ENCODE measurements around the gene SERPINB3.
"Not testable (repeated sequence)": the region's sequence is repeated elsewhere in the genome, so short reads cannot be mapped to it uniquely, and the experiment has no call there.

Gene SERPINB3

GRCh38 chr18:63661750-63662149 is at the start of gene SERPINB3:
Gene SERPINB3 (minus strand): TSS chr18:63661893. CDS start chr18:63661216, 677 bp downstream.
- not testable (repeated sequence) for DNase-seq (ENCODE audit: low read depth)

GRCh38 chr18:63708650-63709049 is 47.0 kb upstream of the SERPINB3 start:
- DNase-seq (ENCODE audit: low read depth): no peak

DNA sequence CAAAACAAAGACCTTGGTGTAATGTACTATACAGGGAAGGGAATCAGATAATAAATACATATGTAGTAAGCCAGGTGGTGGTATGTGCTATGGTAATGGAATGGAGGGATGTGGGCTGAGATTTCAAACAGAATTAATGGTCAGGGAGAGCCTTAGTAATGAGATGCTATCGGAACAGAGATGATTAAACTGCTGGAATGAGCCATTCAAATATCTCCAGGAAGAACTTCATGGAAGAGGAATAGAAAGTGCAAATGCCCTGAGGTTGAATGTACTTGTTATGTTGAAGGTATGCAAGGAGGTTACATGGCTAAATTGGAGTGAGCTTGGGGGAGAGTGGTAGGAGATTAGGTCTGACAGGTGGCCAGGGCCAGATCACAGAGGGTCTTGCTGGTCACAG is 46.1 kb upstream of the SERPINB3 start:
- DNase-seq (ENCODE audit: low read depth): no peak

DNA sequence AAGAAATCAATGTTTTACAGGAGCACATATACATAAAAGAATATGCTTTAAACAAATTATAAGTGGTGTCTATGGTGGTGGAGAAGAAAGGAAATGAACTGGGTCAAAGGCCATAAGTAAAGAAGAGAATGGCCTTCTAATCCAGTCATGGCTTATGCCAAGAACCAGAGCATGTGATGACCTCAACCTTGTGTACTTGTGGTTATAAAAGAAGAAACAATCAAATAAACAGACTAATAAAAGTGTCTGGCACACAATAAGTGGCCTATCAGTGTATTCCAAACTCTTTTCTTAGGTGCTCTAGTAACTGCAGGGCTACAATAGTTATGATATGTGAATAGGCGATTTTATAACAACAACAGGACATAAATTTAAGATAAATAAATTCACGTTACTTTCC is 43.7 kb upstream of the SERPINB3 start:
- no peak for DNase-seq (ENCODE audit: low read depth)

- DNase-seq (ENCODE audit: low read depth): no peak
Measured at GRCh38 chr18:63702660-63703059, 41.0 kb upstream of the SERPINB3 start, which contains the start of gene SERPINB11. Gene SERPINB11 (plus strand): TSS chr18:63702960. CDS start chr18:63710194, 7,234 bp downstream.

DNA sequence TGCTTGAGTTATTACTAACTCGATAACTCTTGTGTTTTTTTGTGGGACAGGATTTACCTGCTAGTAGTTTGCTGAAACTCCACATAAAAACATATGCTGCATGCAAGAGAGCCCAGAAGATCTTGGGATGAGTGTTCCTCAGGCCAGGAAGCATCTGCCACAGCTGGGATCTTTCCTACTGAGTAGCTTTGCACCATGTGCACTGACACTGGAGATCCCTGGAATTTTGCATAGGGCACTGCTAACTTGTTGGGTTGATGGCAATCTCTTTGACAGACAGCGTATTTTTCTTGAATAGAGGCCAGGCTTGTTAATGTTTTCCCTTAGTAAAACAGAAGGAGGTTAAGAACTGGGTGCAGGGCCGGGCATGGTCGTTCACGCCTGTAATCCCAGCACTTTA is 40.3 kb upstream of the SERPINB3 start:
- no peak for DNase-seq (ENCODE audit: low read depth)

DNA sequence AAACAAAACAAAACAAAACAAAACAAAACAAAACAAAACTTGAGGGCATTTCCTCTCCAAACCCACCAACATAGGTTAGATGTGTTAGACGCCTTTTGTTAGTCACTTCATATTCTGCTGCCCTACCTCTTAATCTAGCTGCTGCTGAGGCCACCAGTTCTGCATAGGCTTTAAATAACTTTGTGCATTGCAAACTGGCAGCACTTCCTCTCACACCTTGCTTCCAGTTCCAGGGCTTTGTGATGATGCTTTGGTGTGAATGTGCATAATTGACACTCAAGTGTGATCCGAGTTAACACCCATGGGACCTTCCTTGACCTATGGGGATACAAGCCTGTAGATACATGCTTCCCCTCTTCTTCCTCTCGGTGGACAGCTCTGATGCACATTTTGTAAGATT is 38.8 kb upstream of the SERPINB3 start:
- no peak for DNase-seq (ENCODE audit: low read depth)

- no peak for DNase-seq (ENCODE audit: low read depth)
Measured at GRCh38 chr18:63697097-63697660, 35.5 kb upstream of the SERPINB3 start.

DNA sequence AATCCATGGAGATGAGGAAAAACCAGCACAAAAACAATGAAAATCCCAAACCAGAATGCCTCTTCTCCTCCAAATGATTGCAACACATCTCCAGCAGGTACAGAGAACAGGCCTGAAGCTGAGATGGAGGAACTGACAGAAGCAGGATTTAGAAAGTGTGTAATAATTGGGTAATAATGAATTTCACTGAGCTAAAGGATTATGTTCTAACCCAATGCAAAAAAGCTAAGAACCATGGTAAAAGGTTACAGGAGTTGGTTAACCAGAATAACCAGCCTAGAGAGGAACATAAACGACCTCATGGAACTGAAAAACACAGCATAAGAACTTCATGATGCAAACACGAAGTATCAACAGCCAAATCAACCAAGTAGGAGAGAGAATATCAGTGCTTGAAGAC is 27.4 kb upstream of the SERPINB3 start:
- no peak for DNase-seq (ENCODE audit: low read depth)

DNA sequence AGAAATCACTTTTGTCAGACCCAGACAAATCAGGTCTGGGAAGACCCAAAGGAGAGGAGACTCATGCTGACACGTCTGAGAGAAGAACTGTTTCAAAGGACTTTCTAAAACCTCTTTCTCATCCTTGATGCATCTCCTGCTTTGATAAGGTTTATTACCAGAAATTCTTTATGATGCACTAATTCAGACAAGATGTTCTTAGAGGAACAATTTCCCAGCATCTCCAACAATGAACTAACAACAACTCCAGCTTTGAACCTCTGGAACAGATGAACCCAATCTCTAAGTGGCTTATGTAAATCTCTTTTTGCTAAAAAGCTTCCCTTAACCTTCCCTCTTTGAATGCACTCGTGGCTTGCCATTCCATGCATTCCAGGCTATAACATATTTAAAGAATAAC is 25.2 kb upstream of the SERPINB3 start:
- DNase-seq (ENCODE audit: low read depth): no peak

DNA sequence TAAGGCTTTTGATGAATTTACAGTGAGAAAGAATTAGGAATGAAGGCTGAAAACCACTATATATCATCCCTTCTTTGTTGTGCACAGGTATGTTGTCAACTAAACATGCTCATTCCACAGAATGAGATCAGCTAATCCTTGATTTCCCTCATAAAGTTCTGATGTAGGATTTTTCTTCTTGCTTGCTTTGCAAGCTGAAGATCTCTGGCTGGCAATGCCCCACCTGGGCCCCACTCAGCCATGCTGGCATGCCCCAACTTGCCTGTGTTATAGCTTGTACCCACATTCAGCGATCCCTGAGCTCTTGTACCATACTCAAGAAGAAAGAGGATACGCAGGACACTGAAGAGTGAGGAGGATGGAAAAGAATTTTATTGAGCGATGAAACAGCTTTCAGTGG is 23.0 kb upstream of the SERPINB3 start:
- DNase-seq (ENCODE audit: low read depth): no peak

GRCh38 chr18:63683890-63684289 is 22.2 kb upstream of the SERPINB3 start:
- no peak for DNase-seq (ENCODE audit: low read depth)

DNA sequence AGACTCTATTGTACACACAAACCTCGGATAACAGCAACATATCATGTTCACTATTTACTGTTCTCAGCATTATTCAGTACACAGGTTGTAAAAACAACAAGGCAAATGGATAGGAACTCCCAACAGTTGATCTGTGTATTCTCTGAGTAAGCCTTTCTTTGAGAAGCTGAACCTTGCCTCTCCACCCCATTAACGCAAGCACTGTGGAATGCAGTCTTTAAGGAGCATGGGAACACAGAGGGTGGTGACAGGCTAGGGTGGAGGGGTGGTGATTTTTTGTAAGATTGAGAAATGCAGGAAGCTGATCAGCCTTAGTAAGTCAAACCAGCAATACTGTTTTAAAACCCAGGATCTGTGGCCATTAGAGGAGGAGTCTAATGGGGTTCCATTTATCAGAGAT is 21.5 kb upstream of the SERPINB3 start:
- peak; percentile 5 for DNase-seq (ENCODE audit: low read depth)

GRCh38 chr18:63681449-63682340 is 20.0 kb upstream of the SERPINB3 start:
- DNase-seq (ENCODE audit: low read depth): no peak

DNA sequence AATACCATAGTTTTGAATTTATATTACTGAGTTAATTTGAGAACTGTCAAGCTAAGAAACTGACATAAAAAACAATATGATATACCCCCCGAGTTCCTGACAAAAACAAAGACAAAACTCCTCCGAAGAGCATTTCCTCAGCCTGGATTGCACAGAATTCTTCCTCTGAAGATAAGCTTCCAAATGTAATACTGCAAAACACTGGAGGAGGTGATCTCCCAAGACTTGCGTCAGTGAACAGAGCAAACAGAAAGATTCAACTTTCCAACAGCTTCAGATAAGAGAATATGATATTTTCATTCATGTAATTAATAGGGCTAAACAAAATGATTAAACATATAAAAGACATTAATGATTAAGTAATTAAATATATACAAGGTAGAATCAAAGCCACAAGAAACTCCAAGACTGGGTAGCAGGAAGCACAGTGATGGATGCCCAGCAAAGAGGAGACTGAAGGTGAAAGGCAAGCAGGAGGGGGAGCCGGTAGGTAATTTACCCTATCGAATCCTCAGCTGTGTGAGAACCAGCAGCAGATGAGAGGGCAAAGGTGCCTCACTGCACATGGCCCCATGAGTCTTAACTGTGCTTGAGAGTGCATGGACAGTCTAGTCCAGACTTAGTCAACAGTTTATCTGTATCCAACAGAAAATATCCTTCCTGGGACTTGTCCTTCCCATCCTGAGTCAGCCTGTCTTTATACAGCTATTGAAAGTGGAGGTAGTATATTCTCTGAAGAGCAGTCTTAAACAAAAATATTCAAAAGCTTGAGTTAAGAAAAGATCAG is 18.3 kb upstream of the SERPINB3 start:
- DNase-seq (ENCODE audit: low read depth): no peak

- DNase-seq (ENCODE audit: low read depth): no peak
Measured at GRCh38 chr18:63677500-63678225, 16.0 kb upstream of the SERPINB3 start.

DNA sequence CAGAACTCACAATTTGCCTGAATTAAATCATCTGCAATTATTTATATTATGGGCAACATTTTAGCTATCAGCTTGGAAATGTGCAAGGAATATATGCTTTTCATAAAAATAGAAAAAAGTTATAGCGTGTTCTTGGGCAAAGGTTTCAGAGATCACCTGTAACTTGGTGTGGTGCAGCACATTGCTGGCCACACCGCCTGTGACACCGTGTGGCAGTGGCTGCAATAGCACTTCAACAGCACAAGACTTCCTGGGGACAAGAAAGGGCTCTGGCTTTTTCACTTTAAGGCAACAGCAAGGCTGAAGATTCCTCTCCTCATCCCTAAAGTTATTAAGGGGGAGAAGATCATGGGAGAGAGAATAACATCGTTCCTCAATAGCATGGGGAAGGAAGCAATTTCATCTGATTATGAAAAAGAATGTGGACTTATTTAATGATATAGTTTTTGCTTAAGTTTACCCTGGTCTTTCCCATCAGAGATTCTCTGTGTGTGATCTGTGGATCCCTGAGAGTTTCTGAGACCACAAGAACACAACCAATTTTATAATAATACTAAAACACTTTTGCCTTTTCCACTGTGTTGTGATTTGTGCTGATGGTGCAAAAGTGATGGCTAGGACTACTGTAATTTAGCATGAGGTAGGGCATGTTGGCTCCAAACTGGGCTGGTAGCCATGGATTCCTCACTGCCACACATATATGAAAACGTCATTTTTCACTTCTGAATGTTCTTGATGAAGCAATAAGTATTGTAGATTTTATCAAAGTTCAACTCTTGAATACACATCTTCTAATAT is 15.0 kb upstream of the SERPINB3 start:
- no peak for DNase-seq (ENCODE audit: low read depth)

GRCh38 chr18:63664571-63664970 is 2.9 kb upstream of the SERPINB3 start:
- no peak for DNase-seq (ENCODE audit: low read depth)

- DNase-seq (ENCODE audit: low read depth): not testable (repeated sequence)
Measured at GRCh38 chr18:63658920-63659319, 2.8 kb downstream of the SERPINB3 start.

DNA sequence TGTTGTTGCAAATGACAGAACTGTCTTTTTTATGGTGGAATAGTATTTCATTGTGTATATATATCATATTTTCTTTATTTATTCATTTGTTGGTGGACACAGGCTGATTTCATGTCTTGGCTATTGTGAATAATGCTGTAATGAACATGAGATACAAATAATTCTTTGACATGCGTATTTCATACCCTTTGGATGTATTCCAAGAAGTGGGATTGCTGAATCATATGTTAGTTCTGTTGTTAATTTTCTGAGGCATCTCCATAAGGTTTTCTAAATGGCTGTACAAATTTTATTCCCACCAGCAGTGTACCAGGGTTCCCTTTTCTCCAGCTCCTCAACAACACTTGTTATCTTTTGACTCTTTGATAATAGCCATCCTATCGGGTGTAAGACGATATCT is 11.4 kb downstream of the SERPINB3 start:
- not testable (repeated sequence) for DNase-seq (ENCODE audit: low read depth)

DNA sequence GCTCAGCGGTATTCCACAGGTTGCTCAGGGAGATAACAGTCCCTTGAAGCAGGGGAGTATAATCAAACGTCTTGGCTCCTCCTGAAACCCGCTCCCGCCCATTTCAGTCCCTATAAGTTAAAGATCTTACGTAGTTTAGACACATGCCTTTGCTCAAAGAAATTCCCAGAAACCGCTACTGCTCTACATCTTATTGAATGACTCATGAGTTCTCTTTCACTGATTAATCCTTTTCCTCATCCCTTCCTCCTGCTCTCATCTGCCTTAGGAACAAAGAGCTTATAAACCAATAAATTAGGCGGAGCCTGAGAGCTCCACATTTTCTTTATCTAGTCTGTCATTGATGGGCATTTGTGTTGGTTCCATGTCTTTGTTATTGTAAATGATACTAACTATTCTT is 13.5 kb downstream of the SERPINB3 start:
- no peak for DNase-seq (ENCODE audit: low read depth)
